HG03575 (cell line): ENCODE results near the gene SERTAD3.
"Not testable (repeated sequence)": the region's sequence is repeated elsewhere in the genome, so short reads cannot be mapped to it uniquely, and the experiment has no call there.

Source experiments
- ATAC-seq: cut with Tn5 transposase; IDR thresholded peaks from one replicate; pipeline ENCODE4 v1.9.1; 2021; ENCODE audit not compliant: unreplicated experiment, insufficient number of reproducible peaks, low FRiP score; ENCODE audit errors: extremely low read depth

The SERTAD3 gene

GRCh38 chr19:40444000-40444824 lies at the start of gene SERTAD3:
Gene SERTAD3 (minus strand): TSS chr19:40444335. CDS start chr19:40442080, 2,255 bp downstream.
- peak; percentile 38 for ATAC-seq

GRCh38 chr19:40493778-40494177 lies 49.6 kb upstream of the SERTAD3 start:
- ATAC-seq, result no peak

- no peak for ATAC-seq
These were observed 48.1 kb upstream of the SERTAD3 start for GRCh38 chr19:40492274-40492673.

- ATAC-seq, result no peak
These were observed 45.7 kb upstream of the SERTAD3 start for GRCh38 chr19:40489882-40490230.

- no peak for ATAC-seq
These were observed 41.9 kb upstream of the SERTAD3 start for GRCh38 chr19:40486017-40486416.

GRCh38 chr19:40475878-40476644 lies 31.9 kb upstream of the SERTAD3 start:
- not testable (repeated sequence) for ATAC-seq

- no peak for ATAC-seq
These were observed 30.6 kb upstream of the SERTAD3 start for GRCh38 chr19:40474737-40475136.

- no peak for ATAC-seq
These were observed 28.4 kb upstream of the SERTAD3 start for GRCh38 chr19:40472516-40472915.

GRCh38 chr19:40471111-40471510 lies 27.0 kb upstream of the SERTAD3 start:
- no peak for ATAC-seq

GRCh38 chr19:40469011-40469410 lies 24.9 kb upstream of the SERTAD3 start:
- ATAC-seq, result no peak

- ATAC-seq, result no peak
These were observed 23.0 kb upstream of the SERTAD3 start, which contains the start of gene SPTBN4 for GRCh38 chr19:40466985-40467734. Gene SPTBN4 (plus strand): TSS chr19:40467001. CDS start chr19:40472622, 5,621 bp downstream.

GRCh38 chr19:40466219-40466984 lies 22.3 kb upstream of the SERTAD3 start:
- no peak for ATAC-seq

- ATAC-seq, result peak; percentile 43
These were observed 21.6 kb upstream of the SERTAD3 start, which contains the start of gene BLVRB for GRCh38 chr19:40465557-40466218. Gene BLVRB (minus strand): TSS chr19:40465745. CDS start chr19:40465688, 57 bp downstream.

GRCh38 chr19:40465025-40465556 lies 21.0 kb upstream of the SERTAD3 start:
- no peak for ATAC-seq

GRCh38 chr19:40464059-40465024 lies 20.2 kb upstream of the SERTAD3 start:
- ATAC-seq, result no peak

- ATAC-seq, result not testable (repeated sequence)
These were observed 19.5 kb upstream of the SERTAD3 start for GRCh38 chr19:40463587-40464037.
